Naive thymus-derived CD8-positive, alpha-beta T cell (primary cell): Measurements from ENCODE around the gene SH2D3C. TPM values are rescaled to one million over a fixed set of nuclear protein-coding genes. Genes with fewer than 3 reads are reported as not detected.

Source experiments
- ATAC-seq, 2 donors: fragments of 150-1000 bp; cut with Tn5 transposase in 1 of 2; sonication (Bioruptor Pico), chemical (Tn5 transposase) in 1 of 2; 1 replicate in 1 of 2; 2 replicates in 1 of 2; pipeline ENCODE4 v1.10.0; 2021; ENCODE audit warnings: mild to moderate bottlenecking in 2 of 2, moderate library complexity in 2 of 2
- POLR2A ChIA-PET: fragments of 350-600 bp; sonication (Branson Sonifier 250); formaldehyde crosslinking; loops from one replicate; lab custom pipeline; 2021; ENCODE audit warnings: antibody characterized with exemption; lab: Charles Lee
- DNase-seq, 10 donors: peaks; one replicate each; pipeline versions ENCODE4 v3.0.0 to v3.0.0-alpha.2; 2020 to 2022
- H3K27ac Mint-ChIP-seq, 10 donors: one replicate each; pipeline ENCODE4 v1.8.0; 2020 to 2022; ENCODE audit warnings: mild to moderate bottlenecking in 10 of 10, mixed read lengths in 10 of 10, moderate library complexity in 4 of 10, inconsistent platforms in 1 of 10
- H3K27me3 Mint-ChIP-seq, 5 donors: one replicate each; pipeline ENCODE4 v1.8.0; 2021 to 2022; ENCODE audit warnings: mixed read lengths in 5 of 5
- H3K36me3 Mint-ChIP-seq, 3 donors: one replicate each; pipeline ENCODE4 v1.8.0; 2020 to 2022; ENCODE audit warnings: mixed read lengths in 3 of 3, mild to moderate bottlenecking in 2 of 3, inconsistent platforms in 1 of 3
- H3K4me1 Mint-ChIP-seq, 4 donors: one replicate each; pipeline ENCODE4 v1.8.0; 2021 to 2022; ENCODE audit warnings: mixed read lengths in 4 of 4
- H3K4me3 Mint-ChIP-seq, 10 donors: one replicate each; pipeline ENCODE4 v1.8.0; 2020 to 2022; ENCODE audit warnings: mild to moderate bottlenecking in 10 of 10, mixed read lengths in 10 of 10, moderate library complexity in 6 of 10, inconsistent platforms in 1 of 10
- H3K9me3 Mint-ChIP-seq, 9 donors: one replicate each; pipeline ENCODE4 v1.8.0; 2020 to 2022; ENCODE audit warnings: mixed read lengths in 9 of 9, mild to moderate bottlenecking in 3 of 9, inconsistent platforms in 1 of 9, moderate library complexity in 1 of 9
- polyA plus RNA-seq, 3 donors: library from polyadenylated mRNA; unstranded; fragments of 300-500 nt; fragmentation: Illumina TruSeq; gene quantifications; one replicate each; pipeline ENCODE4 v1.2.3, GENCODE V29; 2021
- total RNA-seq, 8 experiments: library from RNA in 2 of 8; stranded (reverse) in 2 of 8; gene quantifications; one replicate each; pipeline ENCODE4 v1.2.3 and lab custom pipeline; 2021 to 2026

SH2D3C gene
- total and polyA plus RNA-seq, 5 experiments from 2014 or later: 13.8 to 50.8 (median 42.8) TPM

DNA sequence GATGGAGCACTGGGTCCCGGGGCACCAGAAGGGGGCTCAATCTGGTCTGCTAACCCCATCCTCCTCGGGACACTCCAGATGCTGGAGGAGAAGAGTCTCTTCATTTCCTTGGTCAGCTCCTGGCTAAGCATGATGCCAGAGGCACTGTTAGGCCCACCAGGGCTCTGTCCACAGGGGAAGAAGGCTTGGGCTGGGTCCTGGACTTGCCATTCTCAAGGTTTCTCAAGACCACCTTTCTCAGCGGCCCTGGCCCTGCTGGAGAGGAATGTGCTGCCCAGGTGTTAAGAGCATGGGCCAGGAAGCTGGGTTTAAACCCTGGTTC lies 7.9 kb downstream of the SH2D3C start:
- H3K36me3 Mint-ChIP-seq: peaks cover 0 to 41% (median 8%) of the 10 kb centered on the region in 3 donors
- no peaks in the 10 kb centered on the region for H3K9me3 Mint-ChIP-seq
- H3K27ac Mint-ChIP-seq: peak overlapping the region; percentile 93 to 98 (median 95)
- POLR2A ChIA-PET: interaction anchor here (0.6 to 12.1 kb wide), 17 partner anchors 11 to 319 kb away, joined by 3 to 237 read pairs (median 5); partner anchors contain the start of genes CDK9, LRSAM1, RPL12 and SH2D3C
- no peaks in the 10 kb centered on the region for H3K27me3 Mint-ChIP-seq
- ATAC-seq: no peak
- no peak for DNase-seq
- H3K4me3 Mint-ChIP-seq: peak overlapping the region; percentile 83 to 94 (median 89)
- peaks cover 40 to 89% (median 80%) of the 10 kb centered on the region in 4 donors for H3K4me1 Mint-ChIP-seq

- ATAC-seq (no peak), DNase-seq (no peak)
- H3K36me3 Mint-ChIP-seq: peaks cover 0 to 45% (median 10%) of the 10 kb centered on the region in 3 donors
- peak overlapping the region; percentile 83 to 94 (median 89) for H3K4me3 Mint-ChIP-seq
- H3K9me3 Mint-ChIP-seq: no peaks in the 10 kb centered on the region
- H3K4me1 Mint-ChIP-seq: peaks cover 42 to 91% (median 82%) of the 10 kb centered on the region in 4 donors
- POLR2A ChIA-PET: interaction anchor here (0.6 to 12.1 kb wide), 11 partner anchors 12 to 146 kb away, joined by 3 to 237 read pairs (median 5); partner anchors contain the start of genes CDK9, SH2D3C and ST6GALNAC4
- H3K27ac Mint-ChIP-seq: peak overlapping the region; percentile 93 to 98 (median 95)
- H3K27me3 Mint-ChIP-seq: no peaks in the 10 kb centered on the region
Measured at GRCh38 chr9:127769929-127770582, 8.4 kb downstream of the SH2D3C start.

DNA sequence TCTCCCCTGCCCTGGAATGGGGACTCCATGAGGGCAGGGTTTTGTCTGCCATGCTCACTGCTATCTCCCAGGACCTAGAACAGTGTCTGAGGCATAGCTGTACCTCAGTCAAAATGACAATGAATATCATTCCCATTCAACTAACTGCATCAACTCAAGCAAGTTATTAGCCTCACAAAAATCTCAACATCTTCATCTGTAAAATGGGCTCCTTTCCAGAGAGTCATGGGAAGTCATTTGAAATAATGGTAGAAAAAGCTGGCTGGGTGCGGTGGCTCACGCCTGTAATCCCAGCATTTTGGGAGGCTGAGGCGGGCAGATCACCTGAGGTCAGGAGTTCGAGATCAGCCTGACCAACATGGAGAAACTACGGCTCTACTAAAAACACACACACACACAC lies 9.4 kb downstream of the SH2D3C start:
- POLR2A ChIA-PET: interaction anchor here (0.9 to 12.1 kb wide), 6 partner anchors 12 to 147 kb away, joined by 3 to 237 read pairs (median 14); partner anchors contain the start of genes CDK9, SH2D3C and ST6GALNAC4
- H3K4me3 Mint-ChIP-seq: peak overlapping the region in 9 of 10 donors; percentile 63 to 94 (median 69)
- peaks cover 44 to 92% (median 86%) of the 10 kb centered on the region in 4 donors for H3K4me1 Mint-ChIP-seq
- ATAC-seq: no peak
- H3K36me3 Mint-ChIP-seq: peaks cover 0 to 46% (median 8%) of the 10 kb centered on the region in 3 donors
- peak overlapping the region; percentile 78 to 96 (median 93) for H3K27ac Mint-ChIP-seq
- H3K9me3 Mint-ChIP-seq: no peaks in the 10 kb centered on the region
- H3K27me3 Mint-ChIP-seq: no peaks in the 10 kb centered on the region
- DNase-seq: no peak

GRCh38 chr9:127768698-127769097 lies 9.8 kb downstream of the SH2D3C start:
- ATAC-seq: no peak
- H3K36me3 Mint-ChIP-seq: peaks cover 0 to 44% (median 7%) of the 10 kb centered on the region in 3 donors
- no peak for DNase-seq
- no peaks in the 10 kb centered on the region for H3K27me3 Mint-ChIP-seq
- peak overlapping the region in 9 of 10 donors; percentile 63 to 94 (median 69) for H3K4me3 Mint-ChIP-seq
- peak overlapping the region; percentile 82 to 96 (median 93) for H3K27ac Mint-ChIP-seq
- no peaks in the 10 kb centered on the region for H3K9me3 Mint-ChIP-seq
- POLR2A ChIA-PET: interaction anchor here (0.9 to 12.1 kb wide), 5 partner anchors 8 to 24 kb away, joined by 4 to 237 read pairs (median 11); partner anchors contain the start of genes CDK9 and SH2D3C
- peaks cover 44 to 92% (median 87%) of the 10 kb centered on the region in 4 donors for H3K4me1 Mint-ChIP-seq

DNA sequence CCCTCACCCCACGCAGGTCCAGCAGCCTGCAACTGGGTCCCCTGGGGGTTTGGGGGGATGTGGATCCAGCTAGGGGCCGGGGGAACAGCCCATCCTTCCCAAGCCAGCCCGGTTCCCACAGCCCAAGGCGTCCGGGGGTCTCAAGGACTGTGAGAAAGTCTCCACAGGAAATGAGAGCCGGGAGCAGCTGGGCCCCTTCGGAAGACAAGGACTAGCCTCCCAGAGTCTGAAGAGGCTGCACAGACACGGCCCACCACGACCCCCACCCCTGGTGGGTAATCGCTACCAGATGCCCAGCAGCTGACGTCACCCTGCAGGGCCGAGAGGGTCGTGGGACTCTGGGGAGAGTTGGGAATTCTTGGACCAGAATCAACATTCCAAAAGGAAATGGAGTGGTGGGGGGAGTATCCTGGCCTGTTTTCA lies 10.5 kb downstream of the SH2D3C start:
- H3K27ac Mint-ChIP-seq: peak overlapping the region; percentile 82 to 96 (median 93)
- POLR2A ChIA-PET: interaction anchor here (0.6 to 12.1 kb wide), 7 partner anchors 9 to 273 kb away, joined by 3 to 237 read pairs (median 5); partner anchors contain the start of genes CDK9, SH2D3C and TOR2A
- peak overlapping the region in 7 of 10 donors; percentile 63 to 94 (median 81) for H3K4me3 Mint-ChIP-seq
- H3K36me3 Mint-ChIP-seq: peaks cover 0 to 41% (median 7%) of the 10 kb centered on the region in 3 donors
- ATAC-seq (no peak), DNase-seq (no peak)
- peaks cover 47 to 92% (median 89%) of the 10 kb centered on the region in 4 donors for H3K4me1 Mint-ChIP-seq
- H3K9me3 Mint-ChIP-seq: no peaks in the 10 kb centered on the region
- no peaks in the 10 kb centered on the region for H3K27me3 Mint-ChIP-seq

DNA sequence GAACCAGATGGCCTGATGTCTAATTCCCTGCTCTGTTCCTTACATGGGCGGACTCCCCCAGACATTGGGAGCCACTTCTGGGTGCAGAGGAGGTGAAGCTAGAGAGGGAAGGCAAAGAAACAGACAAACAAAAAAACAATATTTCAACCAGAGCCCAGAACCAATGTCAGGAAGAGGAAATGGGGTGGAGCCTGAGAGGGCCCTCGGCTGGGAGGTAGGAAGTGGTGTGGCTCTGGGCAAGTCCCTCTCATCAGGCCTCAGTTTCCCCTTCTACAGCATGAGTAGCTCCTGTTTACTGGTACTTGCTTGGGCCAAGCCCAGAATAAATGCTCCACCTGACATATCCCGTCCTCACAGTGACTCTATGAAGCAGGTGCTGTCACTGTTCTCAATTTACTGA lies 11.1 kb downstream of the SH2D3C start:
- Mint-ChIP-seq H3K27ac (peak overlapping the region; percentile 76 to 96 (median 93)), H3K36me3 (peaks cover 0 to 43% (median 11%) of the 10 kb centered on the region in 3 donors), H3K27me3 (no peaks in the 10 kb centered on the region), H3K4me3 (peak overlapping the region; percentile 23 to 94 (median 74)), H3K9me3 (no peaks in the 10 kb centered on the region), H3K4me1 (peaks cover 52 to 95% (median 92%) of the 10 kb centered on the region in 4 donors)
- POLR2A ChIA-PET: interaction anchor here (0.6 to 12.1 kb wide), 10 partner anchors 9 to 274 kb away, joined by 3 to 237 read pairs (median 4); partner anchors contain the start of genes CDK9, EEIG1, SH2D3C and TOR2A
- no peak for ATAC-seq
- no peak for DNase-seq

GRCh38 chr9:127765418-127765817 lies 13.0 kb downstream of the SH2D3C start:
- ATAC-seq (no peak), DNase-seq (no peak)
- Mint-ChIP-seq H3K4me1 (peaks cover 44 to 87% (median 82%) of the 10 kb centered on the region in 4 donors), H3K36me3 (peaks cover 0 to 53% (median 11%) of the 10 kb centered on the region in 3 donors), H3K9me3 (no peaks in the 10 kb centered on the region), H3K27ac (peak overlapping the region in 9 of 10 donors; percentile 16 to 95 (median 83)), H3K27me3 (no peaks in the 10 kb centered on the region), H3K4me3 (peak overlapping the region in 2 of 10 donors; percentile 9 to 45)
- POLR2A ChIA-PET: interaction anchor here (0.8 to 12.1 kb wide), 5 partner anchors 8 to 56 kb away, joined by 3 to 237 read pairs (median 5); partner anchors contain the start of genes CDK9 and SH2D3C

GRCh38 chr9:127763918-127764384 lies 14.5 kb downstream of the SH2D3C start:
- POLR2A ChIA-PET: interaction anchor here (0.6 to 12.1 kb wide), 2 partner anchors 18 to 168 kb away, joined by 3 to 237 read pairs; partner anchors contain the start of genes CDK9 and SH2D3C
- ATAC-seq (no peak), DNase-seq (no peak)
- peaks cover 0 to 55% (median 11%) of the 10 kb centered on the region in 3 donors for H3K36me3 Mint-ChIP-seq
- H3K27me3 Mint-ChIP-seq: no peaks in the 10 kb centered on the region
- H3K27ac Mint-ChIP-seq: peak overlapping the region in 8 of 10 donors; percentile 41 to 85 (median 72)
- H3K4me3 Mint-ChIP-seq: peak overlapping the region in 1 of 10 donors; percentile 5
- peaks cover 38 to 73% (median 70%) of the 10 kb centered on the region in 4 donors for H3K4me1 Mint-ChIP-seq
- H3K9me3 Mint-ChIP-seq: no peaks in the 10 kb centered on the region

- peak overlapping the region in 9 of 10 donors; percentile 29 to 96 (median 76) for H3K27ac Mint-ChIP-seq
- no peaks in the 10 kb centered on the region for H3K27me3 Mint-ChIP-seq
- POLR2A ChIA-PET: interaction anchor here (12.1 kb wide), 1 partner anchor 20 kb away, joined by 237 read pairs; the partner anchor contains the start of genes CDK9 and SH2D3C
- H3K4me1 Mint-ChIP-seq: peaks cover 31 to 62% (median 55%) of the 10 kb centered on the region in 4 donors
- no peaks in the 10 kb centered on the region for H3K9me3 Mint-ChIP-seq
- no peak for ATAC-seq
- DNase-seq: no peak
- H3K4me3 Mint-ChIP-seq: no peak overlapping the region
- H3K36me3 Mint-ChIP-seq: peaks cover 0 to 62% (median 11%) of the 10 kb centered on the region in 3 donors
Measured at GRCh38 chr9:127762111-127762676, 16.3 kb downstream of the SH2D3C start.

DNA sequence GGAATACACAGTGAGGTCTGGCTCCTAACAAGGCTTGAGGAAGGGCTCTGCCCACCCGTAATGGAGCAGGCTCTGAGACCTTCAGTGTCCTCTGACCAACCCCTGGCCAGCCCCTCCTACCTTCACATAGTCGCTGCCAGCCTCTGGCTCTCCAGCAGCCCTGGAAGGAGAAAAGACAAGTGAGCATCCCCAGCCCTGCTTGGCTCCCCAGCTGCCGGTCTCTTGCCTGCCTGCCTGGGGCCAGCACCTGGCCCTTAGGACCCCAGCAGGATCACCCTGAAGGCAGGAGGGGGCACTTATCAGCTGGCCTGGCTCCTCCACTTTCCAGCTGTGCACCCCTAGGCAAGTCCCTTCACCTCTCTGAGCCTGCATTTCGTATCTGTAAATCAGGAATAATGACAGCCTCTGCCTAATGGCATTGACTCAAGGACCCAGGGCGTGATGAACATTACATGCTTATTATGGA lies 16.9 kb downstream of the SH2D3C start:
- ATAC-seq (no peak), DNase-seq (no peak)
- Mint-ChIP-seq H3K36me3 (peaks cover 0 to 59% (median 11%) of the 10 kb centered on the region in 3 donors), H3K9me3 (no peaks in the 10 kb centered on the region), H3K27me3 (no peaks in the 10 kb centered on the region), H3K4me3 (no peak overlapping the region), H3K27ac (peak overlapping the region in 2 of 10 donors; percentile 36 to 57), H3K4me1 (peaks cover 26 to 56% (median 49%) of the 10 kb centered on the region in 4 donors)
- POLR2A ChIA-PET: interaction anchor here (1.0 to 12.1 kb wide), 2 partner anchors 14 to 20 kb away, joined by 3 to 237 read pairs; partner anchors contain the start of genes CDK9 and SH2D3C

- ATAC-seq: no peak
- H3K4me1 Mint-ChIP-seq: peaks cover 22 to 51% (median 44%) of the 10 kb centered on the region in 4 donors
- POLR2A ChIA-PET: interaction anchor here (1.0 to 12.1 kb wide), 2 partner anchors 13 to 21 kb away, joined by 3 to 237 read pairs; partner anchors contain the start of genes CDK9 and SH2D3C
- DNase-seq: no peak
- no peaks in the 10 kb centered on the region for H3K27me3 Mint-ChIP-seq
- no peak overlapping the region for H3K4me3 Mint-ChIP-seq
- peak overlapping the region in 4 of 10 donors; percentile 29 to 69 (median 49) for H3K27ac Mint-ChIP-seq
- no peaks in the 10 kb centered on the region for H3K9me3 Mint-ChIP-seq
- H3K36me3 Mint-ChIP-seq: peaks cover 0 to 54% (median 6%) of the 10 kb centered on the region in 3 donors
Measured at GRCh38 chr9:127761061-127761460, 17.4 kb downstream of the SH2D3C start.
